ENCODE measurements around the gene FEM1B. TPM values are rescaled to one million over a fixed set of nuclear protein-coding genes. Genes with fewer than 3 reads are reported as not detected.

FEM1B gene
- total and polyA plus RNA-seq, 2 donors (not counting 1 experiment from before 2014, with no cell fraction given), result 38.2 to 48.4 TPM

DNA sequence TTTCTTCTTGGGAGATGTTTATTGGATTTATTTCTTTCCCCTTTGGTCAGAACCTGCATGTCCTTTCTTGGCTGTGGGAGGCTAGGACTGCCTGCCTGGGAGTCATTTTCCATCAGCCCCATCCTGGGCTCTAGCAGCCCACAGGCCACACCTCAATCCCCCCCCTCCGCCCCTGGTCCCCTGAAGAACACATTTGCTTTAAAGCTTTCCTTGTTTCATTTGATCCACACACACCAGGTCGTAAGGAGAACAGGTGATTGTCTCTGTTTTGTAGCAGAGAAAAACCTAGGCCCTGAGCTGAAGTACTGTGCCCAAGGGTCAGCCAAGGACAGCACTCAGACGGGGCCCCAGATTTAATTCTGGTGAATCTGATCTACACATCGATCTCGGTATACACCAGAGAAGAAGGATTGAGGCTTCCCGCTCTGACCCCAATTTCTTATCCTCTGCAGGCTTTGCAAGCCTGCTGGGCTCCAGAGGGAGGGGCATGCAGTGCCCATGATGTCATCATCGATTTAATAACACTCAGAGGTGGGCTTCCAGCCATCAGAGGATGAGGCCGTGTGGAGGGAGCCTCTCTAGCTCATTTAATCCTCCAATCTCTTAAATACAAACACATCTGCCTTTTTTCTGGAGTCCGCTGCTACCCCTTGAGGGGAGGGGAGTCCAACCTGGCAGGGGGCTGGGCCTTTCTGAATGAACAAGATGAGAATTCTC lies 46.3 kb upstream of the FEM1B start:
- H3K4me3 ChIP-seq (replicated peaks in 1 of 4; ENCODE audit: control extremely low read depth in 1 of 4, insufficient read depth in 1 of 4, low read depth in 3 of 4, low read length in 4 of 4), result no peak overlapping the region
- peak in 1 of 2 donors; percentile 3 for DNase-seq (ENCODE audit: low read depth in 2 of 2)
- H4K20me1 ChIP-seq (ENCODE audit: control insufficient read depth, extremely low read depth, insufficient read depth, low read length), result no peaks in the 10 kb centered on the region
- no peaks in the 10 kb centered on the region for H3K9me3 ChIP-seq (ENCODE audit: control insufficient read depth, insufficient read depth, low read depth, low read length)
- H3K79me2 ChIP-seq (ENCODE audit: control insufficient read depth, insufficient read depth, low read length), result peaks cover 22% of the 10 kb centered on the region
- H3K4me2 ChIP-seq (ENCODE audit: extremely low read depth, insufficient read depth, low read length), result no peak overlapping the region
- no peaks in the 10 kb centered on the region for H3K36me3 ChIP-seq (ENCODE audit: control insufficient read depth, insufficient read depth, low read length)
- H3K27ac ChIP-seq (ENCODE audit: insufficient read depth, low read length), result no peak overlapping the region
- H3K9ac ChIP-seq (ENCODE audit: insufficient read depth, low read length), result no peak overlapping the region
- TF ChIP-seq, protein P1, sequence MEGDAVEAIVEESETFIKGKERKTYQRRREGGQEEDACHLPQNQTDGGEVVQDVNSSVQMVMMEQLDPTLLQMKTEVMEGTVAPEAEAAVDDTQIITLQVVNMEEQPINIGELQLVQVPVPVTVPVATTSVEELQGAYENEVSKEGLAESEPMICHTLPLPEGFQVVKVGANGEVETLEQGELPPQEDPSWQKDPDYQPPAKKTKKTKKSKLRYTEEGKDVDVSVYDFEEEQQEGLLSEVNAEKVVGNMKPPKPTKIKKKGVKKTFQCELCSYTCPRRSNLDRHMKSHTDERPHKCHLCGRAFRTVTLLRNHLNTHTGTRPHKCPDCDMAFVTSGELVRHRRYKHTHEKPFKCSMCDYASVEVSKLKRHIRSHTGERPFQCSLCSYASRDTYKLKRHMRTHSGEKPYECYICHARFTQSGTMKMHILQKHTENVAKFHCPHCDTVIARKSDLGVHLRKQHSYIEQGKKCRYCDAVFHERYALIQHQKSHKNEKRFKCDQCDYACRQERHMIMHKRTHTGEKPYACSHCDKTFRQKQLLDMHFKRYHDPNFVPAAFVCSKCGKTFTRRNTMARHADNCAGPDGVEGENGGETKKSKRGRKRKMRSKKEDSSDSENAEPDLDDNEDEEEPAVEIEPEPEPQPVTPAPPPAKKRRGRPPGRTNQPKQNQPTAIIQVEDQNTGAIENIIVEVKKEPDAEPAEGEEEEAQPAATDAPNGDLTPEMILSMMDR (conservative IDR thresholded peaks at IDR 0.05 in 1 of 2, IDR thresholded peaks at IDR 0.05 in 1 of 2; ENCODE audit: low read depth in 1 of 2, low read length in 2 of 2), result no peak
- TF ChIP-seq EZH2 (IDR thresholded peaks at IDR 0.05; ENCODE audit: low read length, missing control alignments), result no peak
- peaks cover 3% of the 10 kb centered on the region for H3K4me1 ChIP-seq (ENCODE audit: control insufficient read depth, extremely low read depth, insufficient read depth, low read length)
- no peaks in the 10 kb centered on the region for H3K27me3 ChIP-seq (ENCODE audit: control insufficient read depth, insufficient read depth, low read length)
- no peak overlapping the region for H2AFZ ChIP-seq (ENCODE audit: low read length)

- Histone ChIP-seq H3K36me3 (ENCODE audit: control insufficient read depth, insufficient read depth, low read length) (no peaks in the 10 kb centered on the region), H3K27me3 (ENCODE audit: control insufficient read depth, insufficient read depth, low read length) (no peaks in the 10 kb centered on the region), H2AFZ (ENCODE audit: low read length) (no peak overlapping the region), H3K4me1 (ENCODE audit: control insufficient read depth, extremely low read depth, insufficient read depth, low read length) (peaks cover 3% of the 10 kb centered on the region), H3K4me2 (ENCODE audit: extremely low read depth, insufficient read depth, low read length) (no peak overlapping the region), H3K9ac (ENCODE audit: insufficient read depth, low read length) (no peak overlapping the region), H4K20me1 (ENCODE audit: control insufficient read depth, extremely low read depth, insufficient read depth, low read length) (no peaks in the 10 kb centered on the region), H3K79me2 (ENCODE audit: control insufficient read depth, insufficient read depth, low read length) (peaks cover 17% of the 10 kb centered on the region), H3K4me3 (replicated peaks in 1 of 4; ENCODE audit: control extremely low read depth in 1 of 4, insufficient read depth in 1 of 4, low read depth in 3 of 4, low read length in 4 of 4) (no peak overlapping the region), H3K9me3 (ENCODE audit: control insufficient read depth, insufficient read depth, low read depth, low read length) (no peaks in the 10 kb centered on the region), H3K27ac (ENCODE audit: insufficient read depth, low read length) (no peak overlapping the region)
- no peak for DNase-seq (ENCODE audit: low read depth in 2 of 2)
- TF ChIP-seq EZH2 (IDR thresholded peaks at IDR 0.05; ENCODE audit: low read length, missing control alignments), result no peak
- TF ChIP-seq, protein P1 (conservative IDR thresholded peaks at IDR 0.05 in 1 of 2, IDR thresholded peaks at IDR 0.05 in 1 of 2; ENCODE audit: low read depth in 1 of 2, low read length in 2 of 2), result no peak
Observed at GRCh38 chr15:68232449-68232848, 45.1 kb upstream of the FEM1B start.

DNA sequence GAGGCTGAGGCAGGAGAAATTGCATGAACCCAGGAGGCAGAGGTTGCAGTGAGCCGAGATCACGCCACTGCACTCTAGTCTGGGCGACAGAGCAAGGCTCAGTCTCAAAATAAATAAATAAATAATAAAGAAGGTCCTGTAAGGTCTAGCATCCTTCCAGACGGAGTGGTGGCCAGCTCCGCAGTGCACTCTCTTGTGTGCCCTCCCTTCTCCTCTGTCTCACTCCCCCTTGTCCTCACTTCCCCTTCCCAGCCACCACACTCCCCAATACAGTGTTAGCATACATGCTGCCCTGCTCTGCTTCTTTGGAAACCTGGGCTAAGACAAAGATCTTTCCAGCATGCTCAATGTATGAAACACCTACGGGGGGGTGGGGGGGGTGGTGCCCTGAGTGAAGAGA lies 44.6 kb upstream of the FEM1B start:
- peaks cover 13% of the 10 kb centered on the region for H3K79me2 ChIP-seq (ENCODE audit: control insufficient read depth, insufficient read depth, low read length)
- H2AFZ ChIP-seq (ENCODE audit: low read length), result no peak overlapping the region
- no peak overlapping the region for H3K27ac ChIP-seq (ENCODE audit: insufficient read depth, low read length)
- H3K4me3 ChIP-seq (replicated peaks in 1 of 4; ENCODE audit: control extremely low read depth in 1 of 4, insufficient read depth in 1 of 4, low read depth in 3 of 4, low read length in 4 of 4), result no peak overlapping the region
- TF ChIP-seq EZH2 (IDR thresholded peaks at IDR 0.05; ENCODE audit: low read length, missing control alignments), result no peak
- TF ChIP-seq, protein P1 (conservative IDR thresholded peaks at IDR 0.05 in 1 of 2, IDR thresholded peaks at IDR 0.05 in 1 of 2; ENCODE audit: low read depth in 1 of 2, low read length in 2 of 2), result no peak
- no peak overlapping the region for H3K4me2 ChIP-seq (ENCODE audit: extremely low read depth, insufficient read depth, low read length)
- H4K20me1 ChIP-seq (ENCODE audit: control insufficient read depth, extremely low read depth, insufficient read depth, low read length), result no peaks in the 10 kb centered on the region
- H3K36me3 ChIP-seq (ENCODE audit: control insufficient read depth, insufficient read depth, low read length), result no peaks in the 10 kb centered on the region
- no peaks in the 10 kb centered on the region for H3K9me3 ChIP-seq (ENCODE audit: control insufficient read depth, insufficient read depth, low read depth, low read length)
- H3K4me1 ChIP-seq (ENCODE audit: control insufficient read depth, extremely low read depth, insufficient read depth, low read length), result peaks cover 3% of the 10 kb centered on the region
- H3K27me3 ChIP-seq (ENCODE audit: control insufficient read depth, insufficient read depth, low read length), result no peaks in the 10 kb centered on the region
- DNase-seq (ENCODE audit: low read depth in 2 of 2), result no peak
- no peak overlapping the region for H3K9ac ChIP-seq (ENCODE audit: insufficient read depth, low read length)

Data from fibroblast of lung (primary cell).